HG03520 (cell line): ENCODE measurements around the gene SHC3.

ENCODE experiments used
- ATAC-seq: cut with Tn5 transposase; IDR thresholded peaks from one replicate; pipeline ENCODE4 v1.9.1; 2021; ENCODE audit warnings: mild to moderate bottlenecking, moderate library complexity; ENCODE audit not compliant: unreplicated experiment

The SHC3 gene

DNA sequence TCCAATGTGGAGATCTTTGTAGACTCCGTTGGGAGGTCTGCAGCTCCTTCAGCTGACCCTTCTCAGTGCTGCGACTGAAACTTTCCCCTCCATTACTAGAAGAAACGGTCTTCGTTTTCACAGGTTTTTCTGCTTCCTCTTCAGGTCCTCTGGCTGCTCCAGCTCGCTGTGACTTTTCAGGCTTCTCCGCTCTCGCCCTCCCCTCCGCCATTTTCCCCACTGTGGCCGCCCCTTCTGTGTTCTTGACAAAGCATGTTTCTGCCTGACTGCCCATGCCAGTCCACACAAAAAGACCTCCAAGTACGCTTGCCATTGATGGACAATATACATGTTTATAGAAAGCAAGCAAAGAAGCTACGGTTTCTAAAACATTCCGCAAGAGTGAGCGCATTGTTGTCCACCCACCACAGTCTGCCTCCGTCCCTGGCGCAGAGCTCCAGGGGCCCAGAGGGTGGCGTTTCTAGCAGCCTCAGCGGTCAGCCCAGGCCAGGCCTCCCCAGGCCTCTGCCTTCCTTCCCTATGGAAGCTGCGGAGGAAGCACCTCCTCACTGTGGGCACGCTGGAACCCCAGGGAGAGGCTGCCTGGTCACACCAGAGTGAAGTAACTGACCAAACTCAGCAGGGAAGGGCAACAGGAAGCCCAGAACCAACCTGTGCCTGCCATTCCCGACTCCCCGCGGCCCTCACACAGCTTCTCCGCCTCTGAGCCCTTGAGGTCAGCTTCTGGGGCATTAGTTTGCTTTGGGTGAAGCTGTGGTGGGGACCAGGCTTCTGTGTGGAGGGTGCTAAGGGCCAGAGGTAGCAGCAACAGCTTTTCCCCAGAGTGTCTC is 207.3 kb downstream of the SHC3 start:
- ATAC-seq: no peak

DNA sequence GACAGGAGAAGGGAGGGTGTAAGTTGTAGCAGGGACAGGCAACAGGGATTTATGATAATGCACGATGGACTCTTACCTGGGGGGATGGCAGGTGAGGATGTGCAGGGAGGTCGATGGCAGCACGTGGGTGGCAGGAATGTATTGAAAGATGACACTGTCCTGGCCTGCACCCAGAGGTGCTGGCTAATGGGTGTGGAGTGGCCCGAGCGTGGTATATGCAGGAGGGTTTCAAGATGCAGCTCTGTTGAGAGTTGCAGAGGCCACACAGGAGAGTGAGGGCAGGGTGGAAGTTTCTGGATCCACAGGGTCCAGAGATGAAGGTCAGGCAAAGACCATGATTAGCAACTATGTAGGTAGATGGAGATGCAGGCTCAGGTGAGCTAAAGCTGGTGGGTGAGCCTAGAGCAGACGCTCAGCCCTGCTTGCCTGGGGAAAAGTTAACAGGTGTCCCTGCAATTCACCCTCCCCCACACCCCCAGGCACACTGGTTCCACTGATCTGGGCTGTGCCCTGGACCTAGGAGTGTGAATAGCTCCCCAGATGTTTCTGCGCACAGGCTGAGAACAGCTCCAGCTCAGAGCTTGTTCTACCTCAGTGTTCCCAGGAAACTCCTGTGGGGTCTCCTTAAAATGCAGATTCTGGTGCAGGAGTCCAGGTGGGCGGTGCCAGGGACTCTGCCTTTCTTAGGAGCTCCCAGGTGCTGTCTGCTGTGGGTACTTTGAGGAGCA is 208.8 kb downstream of the SHC3 start:
- no peak for ATAC-seq

DNA sequence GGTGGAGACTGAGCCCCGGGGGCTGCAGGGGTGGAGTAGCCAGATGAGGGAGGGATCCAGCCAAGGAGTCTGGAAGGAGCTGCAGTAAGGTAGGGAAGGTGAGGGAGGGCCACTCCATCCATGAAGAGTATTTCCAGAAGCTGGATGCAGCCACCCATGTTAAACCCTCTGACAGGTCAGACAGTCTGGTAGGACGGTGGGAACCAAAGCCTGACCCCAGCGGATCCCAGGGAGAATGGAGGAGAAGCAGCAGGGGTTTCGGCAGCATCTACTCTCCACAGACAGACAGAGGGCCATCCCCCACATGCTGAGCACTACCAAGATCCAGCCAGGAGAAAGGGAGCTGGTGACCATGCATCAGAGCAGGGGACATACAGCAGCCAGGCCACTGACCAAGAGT is 209.8 kb downstream of the SHC3 start:
- ATAC-seq: no peak

DNA sequence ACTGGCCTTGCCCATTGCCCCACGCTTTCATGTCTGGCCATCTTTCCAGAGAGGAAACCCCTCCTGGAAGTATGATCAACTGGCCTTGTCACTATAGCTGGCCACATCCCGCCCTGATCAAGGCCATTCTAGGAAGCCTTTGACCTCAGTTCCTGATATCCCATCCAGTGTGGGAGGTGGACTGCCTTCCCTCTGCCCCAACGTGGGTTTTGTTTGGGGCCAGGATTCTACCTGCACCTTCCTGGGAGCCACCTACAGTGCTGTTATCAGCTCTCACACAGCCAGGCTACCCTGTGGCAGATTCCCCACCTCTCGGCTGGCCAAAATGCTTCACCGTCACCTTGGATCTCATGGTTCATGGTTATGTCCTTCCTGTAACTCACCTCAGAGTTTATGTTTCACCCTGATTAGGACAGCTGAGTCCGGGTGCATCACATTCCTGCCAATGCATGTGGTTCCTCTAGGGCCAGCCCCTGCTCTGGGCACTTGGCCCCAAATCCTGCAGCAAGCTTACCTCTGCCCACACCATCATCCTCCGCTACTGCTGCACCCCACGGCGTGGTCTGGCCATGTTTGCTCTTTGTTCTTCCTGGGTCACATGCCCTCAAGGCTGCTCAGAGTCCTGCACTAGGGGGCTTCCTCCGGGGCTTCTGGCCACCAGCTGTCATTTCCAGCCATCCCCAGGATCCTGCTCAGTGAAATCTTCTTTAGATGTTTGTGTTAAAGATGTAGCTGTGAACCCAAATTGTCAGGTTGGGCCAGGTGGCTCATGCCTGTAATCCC is 211.5 kb downstream of the SHC3 start:
- ATAC-seq: no peak

DNA sequence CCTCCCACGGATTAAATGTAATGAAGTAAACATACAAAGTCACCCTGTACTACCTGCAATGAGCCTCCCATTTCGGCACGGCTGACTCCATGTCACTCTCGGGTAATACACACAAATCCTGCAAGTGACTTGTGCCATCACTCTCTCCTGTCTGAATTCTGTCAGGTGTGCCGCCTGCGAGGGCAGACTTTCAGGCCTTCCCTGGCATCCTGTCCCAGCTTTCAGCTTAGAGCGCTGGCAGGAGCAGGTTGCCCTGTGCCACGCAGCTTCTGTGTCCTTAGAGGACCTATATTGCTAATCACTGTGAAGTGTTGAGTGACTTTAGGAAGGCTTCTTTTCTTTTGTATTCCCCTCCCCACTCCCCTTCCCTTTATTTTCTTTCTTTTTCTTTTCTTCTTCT is 213.1 kb downstream of the SHC3 start:
- no peak for ATAC-seq

DNA sequence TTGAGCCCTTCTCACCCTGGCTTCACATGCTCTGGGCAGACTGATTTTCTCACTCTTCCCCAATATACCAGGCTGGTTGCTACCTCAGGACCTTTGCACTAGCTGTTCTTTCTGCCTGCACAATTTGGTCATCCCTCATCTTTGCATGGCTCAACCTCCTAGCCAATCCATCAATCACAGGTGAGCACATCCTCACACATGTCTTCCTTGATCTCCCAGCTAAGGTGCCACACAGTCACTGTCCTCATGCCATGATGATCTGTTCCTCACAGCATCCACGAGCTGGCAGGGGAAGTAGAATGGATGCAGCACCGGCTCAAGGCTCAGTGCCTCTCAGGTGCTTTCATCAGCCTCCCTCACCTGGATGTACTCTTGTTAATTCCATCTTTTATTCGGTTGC is 218.0 kb downstream of the SHC3 start:
- ATAC-seq: no peak

GRCh38 chr9:88959727-88960469 is 218.7 kb downstream of the SHC3 start:
- no peak for ATAC-seq

- ATAC-seq: no peak
Observed at GRCh38 chr9:88957526-88957925, 221.1 kb downstream of the SHC3 start.
